NB4 (cell line): ENCODE results near the gene KIF11.
A peak's percentile ranks its signal among the peaks of the same experiment; 100 is the strongest.

ENCODE experiments used
- DNase-seq: peaks from one replicate; pipeline ENCODE4 v3.0.0; 2010; ENCODE audit warnings: low read depth
- H3K4me3 ChIP-seq: one replicate; pipeline ENCODE4 v1.5.1; 2011; ENCODE audit warnings: mild to moderate bottlenecking, low read depth, low read length, moderate library complexity
- CTCF ChIP-seq: IDR thresholded peaks from one replicate; pipeline ENCODE4 v1.5.1; 2012; ENCODE audit warnings: low read depth, low read length
- MAX ChIP-seq: IDR thresholded peaks from 2 replicates; pipeline ENCODE4 v1.6.1; 2011; ENCODE audit warnings: low read depth, low read length
- MYC ChIP-seq: IDR thresholded peaks from 2 replicates; pipeline ENCODE4 v1.6.1; 2011; ENCODE audit warnings: low read depth, low read length
- POLR2A ChIP-seq: IDR thresholded peaks from 2 replicates; pipeline ENCODE4 v1.6.1; 2011; ENCODE audit warnings: mild to moderate bottlenecking; ENCODE audit not compliant: insufficient read length; ENCODE audit errors: extremely low read depth

Gene KIF11

DNA sequence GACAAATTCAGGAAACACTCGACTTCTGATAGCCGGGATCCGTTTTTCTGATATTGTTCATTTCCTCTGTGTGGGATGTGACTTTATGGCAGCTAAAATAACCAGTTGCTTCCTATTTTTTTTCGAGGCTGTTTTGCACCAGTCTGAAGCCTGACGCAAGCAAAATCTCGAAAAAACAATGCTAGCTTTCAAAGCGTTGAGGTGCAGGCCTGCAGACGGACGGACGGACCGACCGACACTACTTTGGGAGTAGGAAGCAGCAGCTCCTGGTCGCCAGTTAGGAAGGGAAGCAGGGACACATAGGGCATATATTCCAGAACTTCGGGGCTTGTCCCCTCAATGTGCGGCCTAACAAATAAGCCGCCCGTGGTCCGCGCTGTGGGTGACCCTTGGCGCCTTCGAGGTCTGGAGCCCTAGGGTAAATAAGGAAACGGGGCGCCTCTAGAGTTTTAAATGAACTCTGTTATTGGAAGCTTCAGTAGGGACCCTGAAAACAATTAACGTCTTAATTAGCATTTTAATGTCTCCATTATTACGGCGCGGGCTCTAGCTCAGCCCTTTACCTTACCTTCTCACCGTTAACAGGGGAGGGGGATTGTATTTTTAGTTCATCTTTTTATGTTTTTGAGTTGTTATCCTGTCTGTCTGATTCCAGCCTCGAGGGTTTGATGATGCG is 98.1 kb downstream of the KIF11 start:
- no peak for TF ChIP-seq CTCF
- TF ChIP-seq POLR2A, result peak; percentile 24
- no peak for DNase-seq
- H3K4me3 ChIP-seq, result peak overlapping the region; percentile 94

DNA sequence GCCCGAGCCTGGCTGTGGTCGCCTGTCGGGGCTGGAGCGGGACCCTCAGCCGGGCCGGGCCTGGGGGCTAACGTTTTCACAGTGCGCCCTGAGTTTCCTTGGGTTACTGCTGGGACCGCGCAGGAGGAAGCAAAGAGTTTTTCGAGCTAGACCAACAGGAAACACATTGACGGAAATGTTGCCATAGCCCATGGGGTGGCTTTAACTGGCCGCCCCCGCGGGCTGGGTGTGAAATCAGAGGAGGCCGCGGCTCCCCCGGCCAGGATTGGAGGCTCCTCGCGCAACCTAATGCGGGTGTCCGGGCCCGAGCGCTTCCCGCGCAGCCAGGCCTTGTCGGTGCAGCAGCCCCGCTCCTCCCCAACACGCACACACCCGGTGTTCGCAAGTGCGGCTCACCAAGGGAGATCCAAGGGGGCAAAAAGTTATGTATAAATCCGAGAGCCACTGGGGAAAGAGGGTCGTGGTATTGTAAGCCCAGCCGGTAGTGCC is 98.7 kb downstream of the KIF11 start:
- peak; percentile 48 for TF ChIP-seq POLR2A
- no peak for TF ChIP-seq CTCF
- peak; percentile 93 for TF ChIP-seq MYC
- TF ChIP-seq MAX, result peak; percentile 82
- DNase-seq, result peak; percentile 93
- peak overlapping the region; percentile 94 for H3K4me3 ChIP-seq

DNA sequence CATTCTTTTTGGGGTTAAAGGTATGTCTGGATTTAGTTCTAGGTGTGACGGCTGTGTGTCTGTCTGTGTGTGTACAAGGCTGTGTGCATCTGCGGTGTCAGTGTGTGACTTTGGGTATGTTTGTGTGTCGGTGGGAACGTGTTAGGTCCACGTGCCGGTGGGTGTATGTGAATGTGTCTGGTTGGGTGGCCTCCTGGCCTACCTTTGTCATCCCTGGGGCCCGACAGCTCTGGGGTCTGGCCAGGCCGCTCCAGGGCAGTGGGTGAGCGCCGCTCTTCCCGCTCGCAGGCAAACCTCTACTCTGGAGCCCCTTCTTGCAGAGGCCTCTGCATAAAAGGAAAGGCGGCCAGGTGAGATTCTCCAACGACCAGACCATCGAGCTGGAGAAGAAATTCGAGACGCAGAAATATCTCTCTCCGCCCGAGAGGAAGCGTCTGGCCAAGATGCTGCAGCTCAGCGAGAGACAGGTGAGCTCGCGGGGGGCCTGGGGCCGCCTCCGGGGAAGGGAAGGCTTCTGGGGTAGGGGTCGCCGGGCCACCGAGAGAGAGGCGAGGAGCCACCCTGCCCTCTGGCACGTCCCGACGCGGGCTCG is 99.2 kb downstream of the KIF11 start:
- peak overlapping the region; percentile 94 for H3K4me3 ChIP-seq
- TF ChIP-seq CTCF (no peak), MAX (no peak), MYC (no peak), POLR2A (no peak)
- DNase-seq, result no peak

DNA sequence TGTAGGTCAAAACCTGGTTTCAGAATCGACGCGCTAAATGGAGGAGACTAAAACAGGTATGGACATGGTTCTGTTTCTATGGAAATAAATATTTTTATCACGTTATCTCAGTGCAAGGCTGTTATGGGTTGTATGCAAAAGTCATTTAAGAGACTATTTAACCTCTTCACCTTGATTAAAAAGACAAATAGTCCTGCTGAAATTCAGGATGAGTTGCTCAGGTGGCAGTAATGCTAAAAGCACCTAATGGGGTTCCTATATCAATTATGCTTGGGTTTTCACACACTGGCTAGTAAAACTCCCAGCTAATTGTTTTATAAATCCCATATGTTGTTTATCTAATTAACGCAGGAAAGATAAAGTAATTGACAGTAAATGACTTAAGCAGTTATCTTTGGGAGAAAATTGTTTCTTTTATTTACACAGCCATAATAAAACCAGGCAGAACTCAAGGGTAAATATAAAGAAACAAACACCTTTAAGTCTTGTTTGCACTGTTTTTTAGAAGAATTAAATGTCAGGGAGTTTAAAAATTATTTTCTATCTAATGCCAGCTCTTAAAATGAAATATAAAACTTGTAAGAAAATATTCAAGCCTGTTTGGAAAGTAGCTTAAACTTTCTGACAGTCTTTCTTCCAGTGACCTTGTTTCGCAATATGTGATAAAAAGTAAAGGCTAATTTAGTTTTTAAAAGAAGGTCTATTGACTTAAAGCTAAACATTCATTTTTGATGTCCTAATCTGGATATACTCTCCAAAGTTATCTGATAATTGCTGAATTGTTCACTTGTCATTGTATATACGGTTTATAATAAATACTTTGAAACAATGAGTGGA is 100.0 kb downstream of the KIF11 start:
- TF ChIP-seq MAX (no peak), MYC (no peak), CTCF (no peak), POLR2A (no peak)
- no peak for DNase-seq
- peak overlapping the region; percentile 94 for H3K4me3 ChIP-seq

DNA sequence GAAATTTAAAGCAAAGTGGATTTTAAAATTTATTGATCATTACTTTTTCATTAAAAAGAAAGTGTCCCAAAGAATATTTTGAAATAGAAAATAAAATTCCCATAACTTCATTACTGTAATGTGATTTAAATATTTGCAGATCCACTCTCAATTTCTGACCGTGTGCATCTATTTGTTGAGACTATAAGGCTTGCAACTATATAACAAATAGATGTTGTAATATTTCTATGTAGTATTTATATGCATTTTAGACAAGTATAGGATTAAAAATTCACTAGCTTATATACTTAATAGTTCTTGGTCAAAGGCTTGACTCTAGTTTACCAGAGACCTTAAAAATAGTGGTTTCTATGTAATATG is 100.6 kb downstream of the KIF11 start:
- no peak for DNase-seq
- TF ChIP-seq MAX (no peak), MYC (no peak), CTCF (no peak), POLR2A (no peak)
- H3K4me3 ChIP-seq, result no peak overlapping the region
